Fibroblast of lung (primary cell): Measurements from ENCODE around the gene KBTBD13. TPM values are rescaled to one million over a fixed set of nuclear protein-coding genes. Genes with fewer than 3 reads are reported as not detected.
"Not testable (repeated sequence)": the region's sequence is repeated elsewhere in the genome, so short reads cannot be mapped to it uniquely, and the experiment has no call there.

Source experiments
- DNase-seq, 2 donors: peaks; one replicate each; pipeline versions ENCODE4 v3.0.0 to v3.0.0-alpha.2; 2010; ENCODE audit warnings: low read depth in 2 of 2
- H2AFZ ChIP-seq: 2 replicates; pipeline ENCODE4 v1.5.1; 2012; ENCODE audit warnings: low read length, control low read depth, inconsistent platforms
- H3K27ac ChIP-seq: 2 replicates; pipeline ENCODE4 v1.5.1; 2011; ENCODE audit warnings: low read length, control low read depth; ENCODE audit not compliant: insufficient read depth
- H3K27me3 ChIP-seq: 2 replicates; pipeline ENCODE4 v1.5.1; 2011; ENCODE audit warnings: mild to moderate bottlenecking, low read length; ENCODE audit not compliant: control insufficient read depth, insufficient read depth
- H3K36me3 ChIP-seq: 2 replicates; pipeline ENCODE4 v1.5.1; 2011; ENCODE audit warnings: low read length; ENCODE audit not compliant: control insufficient read depth, insufficient read depth
- H3K4me1 ChIP-seq: 2 replicates; pipeline ENCODE4 v1.5.1; 2011; ENCODE audit warnings: low read length; ENCODE audit not compliant: control insufficient read depth, insufficient read depth; ENCODE audit errors: extremely low read depth
- H3K4me2 ChIP-seq: 2 replicates; pipeline ENCODE4 v1.5.1; 2011; ENCODE audit warnings: low read length, control low read depth; ENCODE audit not compliant: insufficient read depth; ENCODE audit errors: extremely low read depth
- H3K4me3 ChIP-seq, 4 experiments: fragments of 200-600 bp in 1 of 4; sonication (generic) in 1 of 4; replicated peaks in 1 of 4; 2 replicates each; pipeline ENCODE4 v1.5.1; 2011 to 2016; ENCODE audit warnings: low read length in 4 of 4, low read depth in 3 of 4, mild to moderate bottlenecking in 3 of 4, control low read depth in 2 of 4, inconsistent platforms in 1 of 4, mixed read lengths in 1 of 4; ENCODE audit not compliant: insufficient read depth in 1 of 4; ENCODE audit errors: control extremely low read depth in 1 of 4
- H3K79me2 ChIP-seq: 2 replicates; pipeline ENCODE4 v1.5.1; 2012; ENCODE audit warnings: mild to moderate bottlenecking, low read length, inconsistent platforms; ENCODE audit not compliant: control insufficient read depth, insufficient read depth
- H3K9ac ChIP-seq: 2 replicates; pipeline ENCODE4 v1.5.1; 2011; ENCODE audit warnings: mild to moderate bottlenecking, low read length, control low read depth; ENCODE audit not compliant: insufficient read depth
- H3K9me3 ChIP-seq: 2 replicates; pipeline ENCODE4 v1.5.1; 2012; ENCODE audit warnings: low read depth, low read length; ENCODE audit not compliant: control insufficient read depth, insufficient read depth
- H4K20me1 ChIP-seq: 2 replicates; pipeline ENCODE4 v1.5.1; 2011; ENCODE audit warnings: low read length; ENCODE audit not compliant: control insufficient read depth, insufficient read depth; ENCODE audit errors: extremely low read depth
- CTCF ChIP-seq, 2 donors: IDR thresholded peaks in 1 of 2; conservative IDR thresholded peaks in 1 of 2; 1 replicate in 1 of 2; 2 replicates in 1 of 2; pipeline ENCODE4 v1.5.1; 2011 to 2012; ENCODE audit warnings: low read length in 2 of 2, control low read depth in 1 of 2, inconsistent platforms in 1 of 2, low read depth in 1 of 2, mild to moderate bottlenecking in 1 of 2
- EZH2 ChIP-seq: IDR thresholded peaks from 2 replicates; pipeline ENCODE4 v1.5.1; 2012; ENCODE audit warnings: low read length, control low read depth, mild to moderate bottlenecking; ENCODE audit errors: missing control alignments
- polyA plus RNA-seq, 2 donors: library from polyadenylated mRNA; depleted of rRNA in 1 of 2; stranded (reverse) in 1 of 2; unstranded in 1 of 2; fragments of >200 nt; gene quantifications; 2 replicates each; pipeline ENCODE4 v1.2.1, GENCODE V29; 2011 to 2012; ENCODE audit warnings: missing spikeins in 1 of 2
- total RNA-seq: library from RNA; depleted of rRNA; stranded (reverse); fragments of >200 nt; gene quantifications from 2 replicates; pipeline ENCODE4 v1.2.1, GENCODE V29; 2014

KBTBD13 gene
- total and polyA plus RNA-seq, 2 donors (not counting 1 experiment from before 2014, with no cell fraction given): 0.02 TPM; not detected in 1

- no peak for DNase-seq
- TF ChIP-seq EZH2 (no peak), CTCF (conservative IDR thresholded peaks at IDR 0.05 in 1 of 2, IDR thresholded peaks at IDR 0.05 in 1 of 2; ENCODE audit: low read depth in 1 of 2, low read length in 2 of 2) (no peak)
- Histone ChIP-seq H3K27ac (no peak overlapping the region), H3K4me3 (no peak overlapping the region), H3K4me1 (no peaks in the 10 kb centered on the region), H2AFZ (no peak overlapping the region), H3K79me2 (no peaks in the 10 kb centered on the region), H3K9me3 (no peaks in the 10 kb centered on the region), H3K36me3 (peaks cover 5% of the 10 kb centered on the region), H4K20me1 (no peaks in the 10 kb centered on the region), H3K9ac (no peak overlapping the region), H3K27me3 (no peaks in the 10 kb centered on the region), H3K4me2 (no peak overlapping the region)
Observed at GRCh38 chr15:65096481-65097385, 20.2 kb downstream of the KBTBD13 start.

- no peak for DNase-seq
- no peaks in the 10 kb centered on the region for H3K27me3 ChIP-seq
- H3K9me3 ChIP-seq: no peaks in the 10 kb centered on the region
- H3K79me2 ChIP-seq: no peaks in the 10 kb centered on the region
- H3K4me3 ChIP-seq: no peak overlapping the region
- H3K9ac ChIP-seq: no peak overlapping the region
- H3K27ac ChIP-seq: no peak overlapping the region
- H4K20me1 ChIP-seq: no peaks in the 10 kb centered on the region
- no peaks in the 10 kb centered on the region for H3K4me1 ChIP-seq
- H3K36me3 ChIP-seq: peaks cover 7% of the 10 kb centered on the region
- H2AFZ ChIP-seq: no peak overlapping the region
- H3K4me2 ChIP-seq: no peak overlapping the region
- TF ChIP-seq EZH2 (no peak), CTCF (conservative IDR thresholded peaks at IDR 0.05 in 1 of 2, IDR thresholded peaks at IDR 0.05 in 1 of 2; ENCODE audit: low read depth in 1 of 2, low read length in 2 of 2) (no peak)
Observed at GRCh38 chr15:65097651-65098263, 21.2 kb downstream of the KBTBD13 start.

GRCh38 chr15:65099336-65099735 lies 22.8 kb downstream of the KBTBD13 start:
- H2AFZ ChIP-seq: no peak overlapping the region
- H3K36me3 ChIP-seq: peaks cover 7% of the 10 kb centered on the region
- no peak overlapping the region for H3K9ac ChIP-seq
- no peak overlapping the region for H3K27ac ChIP-seq
- no peaks in the 10 kb centered on the region for H3K27me3 ChIP-seq
- no peaks in the 10 kb centered on the region for H4K20me1 ChIP-seq
- H3K4me3 ChIP-seq: no peak overlapping the region
- no peak overlapping the region for H3K4me2 ChIP-seq
- H3K9me3 ChIP-seq: no peaks in the 10 kb centered on the region
- no peaks in the 10 kb centered on the region for H3K79me2 ChIP-seq
- no peaks in the 10 kb centered on the region for H3K4me1 ChIP-seq
- TF ChIP-seq CTCF (conservative IDR thresholded peaks at IDR 0.05 in 1 of 2, IDR thresholded peaks at IDR 0.05 in 1 of 2; ENCODE audit: low read depth in 1 of 2, low read length in 2 of 2): no peak
- no peak for TF ChIP-seq EZH2
- no peak for DNase-seq

- H3K4me1 ChIP-seq, H3K4me2 ChIP-seq, H3K9ac ChIP-seq, H3K27me3 ChIP-seq, DNase-seq, H3K9me3 ChIP-seq, H4K20me1 ChIP-seq, H3K36me3 ChIP-seq, H3K4me3 ChIP-seq, H3K27ac ChIP-seq, H3K79me2 ChIP-seq, H2AFZ ChIP-seq: not testable (repeated sequence)
Observed at GRCh38 chr15:65099801-65100200, 23.3 kb downstream of the KBTBD13 start.
